T-helper 1 cell treated with Interleukin-12 subunit alpha and Interleukin-12 subunit beta and Interleukin-4 antibody, amounts not matched to agents 30 ng/mL and 1 ng/mL, for 36 hours (primary cell): ENCODE data around the gene WNK3. TPM values are rescaled to one million over a fixed set of nuclear protein-coding genes. Genes with fewer than 3 reads are reported as not detected.
"Not testable (repeated sequence)": the region's sequence is repeated elsewhere in the genome, so short reads cannot be mapped to it uniquely, and the experiment has no call there.

Source experiments
- intact Hi-C: fragments of 100-400 bp; cut with micrococcal nuclease; formaldehyde crosslinking; loops from one replicate; pipeline ENCODE4 v1.15.1; 2024
- total RNA-seq: library from RNA; stranded (reverse); gene quantifications from 2 replicates; pipeline ENCODE4 v1.2.3, GENCODE V29; 2022

The WNK3 gene
- 0.07 and 0.10 TPM in 2 replicates for total RNA-seq

DNA sequence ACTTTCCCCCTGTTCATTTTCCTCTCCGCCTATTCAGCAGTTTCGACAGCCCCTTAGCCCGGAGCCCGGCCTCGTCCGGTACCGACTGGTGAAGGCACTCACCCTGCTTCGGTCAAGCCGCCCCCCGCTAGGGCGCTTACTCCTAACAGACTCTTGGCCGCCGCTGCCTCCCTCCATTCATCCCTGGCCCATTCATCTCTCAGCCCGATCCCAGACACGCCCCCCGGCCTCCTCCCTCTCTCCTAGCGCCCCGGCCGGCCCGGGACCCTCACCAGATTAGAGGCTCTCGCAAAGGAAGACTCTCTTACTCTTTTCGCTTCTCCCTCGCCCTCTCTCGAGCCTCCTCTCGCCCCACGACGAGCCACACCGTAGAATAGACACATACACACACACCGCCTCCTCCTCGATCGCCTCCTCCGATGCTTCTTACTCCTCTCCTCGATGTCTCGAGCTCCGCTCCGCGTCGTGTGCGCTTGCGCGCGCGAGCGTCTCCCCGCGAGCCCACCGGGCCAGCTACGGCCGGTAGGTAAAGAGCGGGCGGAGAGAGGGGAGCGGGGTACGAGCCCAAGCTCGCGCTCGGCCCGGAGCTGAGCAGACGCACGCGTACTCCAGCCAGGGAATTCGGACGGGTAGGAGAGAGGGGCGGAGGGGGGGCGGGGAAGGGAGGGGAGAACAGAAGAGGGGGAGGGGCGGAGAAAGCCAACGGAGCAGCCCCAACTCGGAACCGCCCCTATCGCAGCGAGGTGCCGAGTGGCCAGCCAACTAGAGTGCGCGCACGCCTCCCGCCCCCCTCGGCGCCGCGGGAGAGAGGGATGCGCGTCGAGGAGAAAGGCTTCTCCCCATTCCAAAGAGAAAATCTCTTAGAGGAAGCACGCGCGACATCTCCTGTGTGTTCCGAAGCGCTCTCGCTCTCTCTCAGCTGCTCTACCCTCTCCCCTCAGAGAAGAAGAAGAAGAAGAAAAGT lies at the start of gene WNK3:
Gene WNK3, minus strand, starts transcription at position 633 of the 964 bp plus-strand sequence.
- intact Hi-C loops: loop anchor here (1.0 to 5.0 kb wide), 5 partner anchors 45 to 805 kb away; partner anchors contain the start of genes FAM120C, PHF8 and TSR2

DNA sequence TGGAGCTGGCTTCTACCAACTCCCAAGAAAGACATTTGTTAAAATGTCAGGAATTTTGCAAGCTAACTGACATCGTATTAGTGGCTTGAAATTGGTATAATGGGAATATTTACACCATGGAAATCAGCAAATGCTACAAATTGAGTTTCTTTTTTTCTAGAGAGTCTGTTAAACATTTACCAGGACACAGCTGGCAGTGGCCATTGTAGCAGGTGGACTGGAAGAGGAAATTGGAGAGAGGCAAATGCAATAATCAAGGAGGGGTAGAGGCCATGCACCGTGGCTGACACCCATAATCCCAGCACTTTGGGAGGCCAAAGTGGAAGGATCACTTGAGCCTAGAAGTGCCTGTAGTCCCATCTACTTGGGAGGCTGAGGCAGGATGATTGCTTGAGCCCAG lies 49.4 kb upstream of the WNK3 start:
- intact Hi-C loops: no loop called here

DNA sequence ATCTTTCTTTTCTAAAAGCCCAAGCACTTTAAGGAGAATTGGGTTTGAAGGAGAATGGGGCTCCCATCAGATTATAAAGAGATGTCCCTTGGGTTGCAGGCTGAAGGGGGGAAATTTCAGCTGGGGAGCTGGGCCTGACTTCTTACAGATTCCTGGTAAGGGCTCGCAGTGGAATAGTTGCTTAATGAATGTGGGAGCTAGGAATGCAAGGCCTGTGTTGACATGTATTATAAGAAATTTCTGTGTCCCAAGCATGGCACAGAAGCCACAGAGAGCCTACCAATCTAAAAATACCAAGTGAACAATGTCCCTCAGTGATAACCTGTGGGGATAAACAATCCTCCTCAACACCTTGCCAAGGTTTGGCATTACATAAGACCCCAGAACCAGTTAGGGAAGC lies 39.3 kb upstream of the WNK3 start:
- intact Hi-C loops: no loop called here

DNA sequence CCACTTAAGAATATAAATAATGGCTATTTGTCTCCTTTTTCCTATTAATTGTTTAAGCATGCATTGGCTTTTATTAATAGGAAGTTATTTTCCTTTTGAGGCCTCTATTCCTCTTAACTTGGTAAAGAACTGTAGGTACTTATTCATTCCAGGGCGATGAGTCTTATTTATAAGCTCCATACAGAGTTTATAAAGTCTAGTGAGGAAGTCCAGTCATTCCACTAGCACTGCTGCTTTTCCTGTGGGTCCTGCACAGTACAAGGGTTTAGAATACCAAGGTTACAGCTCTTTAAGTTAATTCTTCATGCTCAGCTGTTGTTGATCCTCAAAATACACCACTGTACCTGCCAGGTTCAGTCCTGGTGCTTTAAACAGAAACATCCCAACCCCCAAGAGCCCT lies 28.5 kb upstream of the WNK3 start:
- intact Hi-C loops: no loop called here

DNA sequence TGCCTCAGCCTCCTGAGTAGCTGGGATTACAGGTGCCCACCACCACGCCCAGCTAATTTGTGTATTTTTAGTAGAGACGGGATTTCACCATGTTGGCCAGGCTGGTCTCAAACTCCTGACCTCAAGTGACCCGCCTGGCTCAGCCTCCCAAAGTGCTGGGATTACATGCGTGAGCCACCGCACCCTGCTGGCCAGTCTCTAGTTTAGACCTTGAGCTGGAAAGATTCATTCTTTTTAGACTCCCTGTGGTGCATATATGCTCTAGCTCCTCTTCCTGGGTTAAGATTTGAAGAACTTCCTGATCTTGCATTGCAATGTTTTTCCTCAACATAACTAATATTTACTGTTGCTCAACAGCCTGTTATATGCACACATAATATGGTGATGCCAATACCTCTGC lies 26.8 kb upstream of the WNK3 start:
- intact Hi-C loops: not testable (repeated sequence)

DNA sequence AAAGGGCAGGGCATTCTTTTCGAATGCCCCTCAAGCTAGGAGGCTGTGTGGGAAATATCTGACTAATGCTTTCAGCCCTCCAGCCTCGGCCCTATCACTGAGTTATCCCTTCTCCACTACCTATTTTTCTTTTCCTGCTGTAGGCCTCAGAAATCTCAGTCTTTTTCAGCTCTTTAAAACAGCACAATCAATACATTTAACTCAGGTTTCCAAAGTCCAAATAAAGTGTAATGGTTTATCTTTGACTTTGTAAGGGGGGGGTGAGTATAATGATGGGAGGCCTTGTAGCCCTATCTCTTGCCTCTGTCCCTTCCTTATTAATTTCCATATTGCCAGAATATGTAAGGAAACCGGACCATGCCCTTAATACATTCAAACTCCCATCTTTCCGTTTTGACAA lies 1.6 kb upstream of the WNK3 start:
- intact Hi-C loops: loop anchor here (2.0 to 5.0 kb wide), 3 partner anchors 83 to 803 kb away; partner anchors contain the start of genes PHF8 and TSR2

DNA sequence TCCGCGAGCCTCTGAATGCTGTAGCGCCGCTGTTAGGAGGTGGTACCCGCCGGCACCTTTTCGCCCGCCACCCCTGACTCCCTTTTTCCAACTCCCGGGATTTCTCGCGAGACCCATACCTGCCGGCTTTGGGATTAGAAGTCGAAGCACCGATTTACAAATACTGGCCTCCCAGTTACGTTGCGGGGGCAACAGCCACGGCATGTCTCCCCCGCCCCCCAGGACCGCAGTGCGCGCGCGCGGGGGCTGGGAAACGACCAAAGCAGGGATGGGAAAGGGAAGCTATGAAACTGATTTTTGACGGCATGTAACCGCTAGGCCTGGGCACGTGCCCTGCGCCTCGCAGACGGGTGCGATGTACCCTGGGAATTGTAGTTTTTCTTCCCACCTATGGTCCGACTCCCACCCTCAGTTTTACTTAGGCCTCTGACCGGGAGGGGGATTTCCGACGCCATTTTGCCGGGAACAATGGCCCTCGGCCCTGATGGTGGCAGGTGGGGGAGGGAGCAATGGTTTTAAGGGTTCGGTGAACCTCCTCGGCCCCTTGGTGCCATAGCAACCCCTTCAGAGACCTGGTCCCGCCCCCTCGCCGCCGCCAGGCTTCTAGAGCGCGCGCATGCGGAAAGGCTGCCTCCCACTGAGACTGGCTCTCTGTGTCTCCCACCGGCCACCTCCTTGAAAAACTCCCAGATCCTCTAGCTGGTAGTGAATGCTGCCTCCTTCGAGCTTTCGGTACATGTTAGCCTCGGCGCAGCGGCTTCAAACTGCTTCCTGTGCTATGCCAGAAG lies 772 bp upstream of the WNK3 start:
- intact Hi-C loops: loop anchor here (2.0 to 5.0 kb wide), 3 partner anchors 84 to 804 kb away; partner anchors contain the start of genes PHF8 and TSR2

DNA sequence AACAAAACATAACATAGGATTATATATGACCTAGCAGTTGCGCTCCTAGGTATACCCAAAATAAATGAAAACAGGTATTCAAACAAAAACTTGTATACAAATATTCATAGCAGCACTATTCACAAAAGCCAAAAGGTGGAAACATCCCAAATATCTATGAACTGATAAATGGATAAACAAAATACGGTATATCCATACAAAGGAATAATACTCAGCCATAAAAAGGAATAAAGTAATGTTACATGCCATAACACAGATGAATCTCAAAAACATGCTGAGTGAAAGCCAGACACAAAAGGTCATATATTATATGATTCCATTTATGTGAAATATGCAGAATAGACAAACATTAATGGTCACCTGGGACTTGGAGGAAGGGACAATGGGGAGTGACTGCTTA lies 5.2 kb downstream of the WNK3 start:
- intact Hi-C loops: no loop called here

DNA sequence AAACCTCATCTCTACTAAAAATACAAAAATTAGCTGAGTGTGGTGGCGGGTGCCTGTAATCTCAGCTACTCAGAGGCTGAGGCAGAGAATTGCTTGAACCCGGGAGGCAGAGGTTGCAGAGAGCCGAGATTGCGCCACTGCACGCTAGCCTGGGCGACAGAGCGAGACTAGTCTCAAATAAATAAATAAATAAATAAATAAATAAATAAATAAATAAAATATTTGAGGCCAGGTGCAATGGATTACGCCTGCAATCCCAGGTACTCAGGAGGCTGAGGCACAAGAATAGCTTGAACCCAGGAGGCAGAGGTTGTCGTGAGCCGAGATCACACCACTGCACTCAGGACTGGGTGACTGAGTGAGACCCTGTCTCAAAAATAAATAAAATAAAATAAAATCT lies 20.5 kb downstream of the WNK3 start:
- intact Hi-C loops: not testable (repeated sequence)

DNA sequence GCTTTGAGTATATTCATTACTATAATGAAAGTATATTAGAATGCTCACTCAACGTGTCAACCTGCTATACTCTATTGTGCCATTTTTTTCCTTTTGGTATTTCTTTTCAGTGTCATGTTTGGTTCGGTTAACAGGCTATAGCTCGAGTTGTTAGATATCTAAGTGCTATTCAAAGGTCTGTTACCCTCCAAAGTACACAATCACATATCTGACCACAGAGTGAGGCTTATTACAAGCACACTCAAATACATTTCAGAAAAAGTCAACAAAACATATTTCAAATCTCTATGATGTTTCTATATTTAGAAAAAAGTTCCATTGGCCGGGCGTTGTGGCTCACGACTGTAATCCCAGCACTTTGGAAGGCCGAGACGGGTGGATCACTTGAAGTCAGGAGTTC lies 32.8 kb downstream of the WNK3 start:
- intact Hi-C loops: no loop called here

DNA sequence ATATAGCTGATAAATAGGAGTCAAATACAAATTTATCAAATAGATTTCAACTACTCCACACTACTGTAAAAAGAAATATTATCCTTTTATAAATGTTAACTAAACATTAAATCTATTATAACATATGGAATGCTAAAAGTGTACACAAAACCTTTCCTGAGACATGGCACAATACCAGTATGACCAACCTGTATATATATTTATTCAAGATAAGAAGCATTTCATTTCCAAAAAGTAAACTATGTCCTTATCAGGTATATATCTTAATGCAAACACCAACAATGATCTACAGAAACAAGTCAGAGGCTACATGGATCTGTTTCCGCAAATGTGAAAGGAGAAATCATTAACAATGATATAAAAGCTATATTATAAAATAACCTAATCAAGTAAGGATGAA lies 37.8 kb downstream of the WNK3 start:
- intact Hi-C loops: no loop called here

DNA sequence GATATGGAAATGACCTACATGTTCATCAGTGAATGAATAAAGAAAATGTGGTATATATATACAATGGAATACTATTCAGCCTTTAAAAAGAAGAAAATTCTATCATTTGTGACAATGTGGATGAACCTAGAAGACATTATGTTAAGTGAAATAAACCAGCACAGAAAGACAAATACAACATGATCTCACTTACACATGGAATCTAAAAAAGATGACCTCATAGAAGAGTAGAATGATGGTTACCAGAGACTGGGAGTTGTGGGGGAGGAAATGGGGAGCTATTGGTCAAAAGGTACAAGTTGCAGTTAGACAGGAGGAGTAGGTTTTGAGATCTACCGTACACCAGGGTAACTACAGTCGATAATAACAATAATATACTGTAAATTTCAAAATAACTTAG lies 51.5 kb downstream of the WNK3 start:
- intact Hi-C loops: no loop called here

DNA sequence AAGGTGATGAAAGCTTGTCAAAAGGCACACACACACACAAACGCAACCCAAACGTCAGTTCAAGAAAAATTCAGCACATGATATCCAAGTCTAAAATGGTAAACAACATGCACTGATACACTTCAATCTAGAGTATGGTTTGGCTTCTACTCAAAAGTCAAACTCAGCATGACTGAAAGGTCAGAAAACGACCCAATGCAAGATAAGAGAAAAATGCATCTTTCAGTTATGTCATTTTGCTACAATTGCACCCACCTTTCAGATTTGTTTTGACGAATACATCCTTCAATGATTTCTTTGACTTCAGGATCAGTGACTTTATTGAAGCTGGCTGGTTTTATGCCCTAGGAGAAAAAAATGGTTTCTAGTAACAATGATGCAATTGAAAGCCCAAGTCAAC lies 56.3 kb downstream of the WNK3 start:
- intact Hi-C loops: no loop called here

DNA sequence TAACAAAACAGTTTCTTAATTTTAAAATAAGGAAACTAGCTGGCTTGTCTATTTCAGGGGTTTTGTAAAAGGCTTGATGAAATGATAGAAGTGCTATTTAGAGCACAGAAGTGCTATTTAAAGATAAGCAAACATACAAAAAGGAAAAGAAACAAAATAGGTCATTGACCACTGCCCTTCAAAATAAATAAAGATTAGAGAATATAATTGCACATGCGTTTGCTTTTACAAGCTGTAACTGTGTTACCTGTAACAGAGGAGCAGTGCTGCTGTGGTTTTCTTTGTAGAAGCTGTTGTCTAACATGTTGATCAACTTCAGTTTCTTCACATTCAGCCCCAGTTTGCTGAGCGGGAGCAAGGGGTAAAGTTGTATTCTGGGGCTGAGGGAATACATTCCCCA lies 63.5 kb downstream of the WNK3 start:
- intact Hi-C loops: no loop called here

DNA sequence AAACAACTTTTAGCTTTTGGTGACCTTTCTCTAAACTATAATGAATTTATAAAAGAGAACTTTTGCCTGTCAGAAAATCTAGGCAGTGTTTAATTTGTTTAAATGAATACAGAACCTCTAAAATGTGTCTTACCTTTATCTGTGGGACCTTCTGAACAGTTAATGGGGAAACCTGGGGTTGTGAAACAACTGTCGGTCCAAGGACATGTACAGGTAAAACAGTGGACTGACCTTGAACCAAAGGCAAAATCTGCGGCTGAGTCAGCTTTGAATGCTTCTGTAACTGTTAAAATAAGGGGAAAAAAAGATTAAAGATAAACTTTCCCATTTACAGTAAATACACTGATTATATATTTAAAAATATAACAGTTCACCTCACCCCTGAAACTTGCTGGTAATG lies 65.1 kb downstream of the WNK3 start:
- intact Hi-C loops: no loop called here

DNA sequence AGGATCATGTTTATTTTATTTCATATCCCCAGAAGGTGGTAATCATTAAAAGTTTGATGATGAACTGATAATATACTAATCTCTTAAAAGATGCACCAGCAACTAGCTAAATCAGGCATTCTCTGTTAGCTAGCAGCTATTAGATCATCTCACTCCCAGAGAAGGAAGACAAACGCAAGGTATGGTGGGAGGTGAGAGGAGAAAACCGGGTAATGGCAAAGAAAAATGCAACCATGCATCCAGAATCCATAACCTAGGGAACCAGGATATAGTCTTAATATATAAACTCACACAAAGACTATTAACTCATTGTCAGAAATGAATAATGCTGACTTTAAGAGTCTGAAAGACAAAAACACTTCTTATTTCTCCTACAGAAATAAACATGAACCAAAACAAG lies 66.1 kb downstream of the WNK3 start:
- intact Hi-C loops: no loop called here

DNA sequence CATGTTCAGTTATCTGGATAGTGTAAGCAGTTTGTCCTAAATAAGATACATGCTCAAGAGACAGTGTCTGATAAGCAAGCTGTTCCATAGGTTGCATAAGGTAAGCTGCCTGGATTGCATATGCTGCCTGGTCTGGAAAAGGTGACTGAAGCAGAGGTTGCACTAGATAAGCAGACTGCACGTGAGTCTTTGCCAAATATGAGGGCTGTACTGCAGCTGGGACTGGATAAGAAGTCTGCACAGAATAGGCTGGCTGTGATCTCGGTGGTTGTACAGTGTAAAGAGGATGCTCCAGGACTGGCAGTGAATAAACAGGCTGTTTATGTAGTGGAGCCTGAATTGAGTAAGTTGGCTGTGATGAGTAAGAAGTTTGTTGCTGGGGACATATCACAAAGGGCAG lies 68.9 kb downstream of the WNK3 start:
- intact Hi-C loops: no loop called here

DNA sequence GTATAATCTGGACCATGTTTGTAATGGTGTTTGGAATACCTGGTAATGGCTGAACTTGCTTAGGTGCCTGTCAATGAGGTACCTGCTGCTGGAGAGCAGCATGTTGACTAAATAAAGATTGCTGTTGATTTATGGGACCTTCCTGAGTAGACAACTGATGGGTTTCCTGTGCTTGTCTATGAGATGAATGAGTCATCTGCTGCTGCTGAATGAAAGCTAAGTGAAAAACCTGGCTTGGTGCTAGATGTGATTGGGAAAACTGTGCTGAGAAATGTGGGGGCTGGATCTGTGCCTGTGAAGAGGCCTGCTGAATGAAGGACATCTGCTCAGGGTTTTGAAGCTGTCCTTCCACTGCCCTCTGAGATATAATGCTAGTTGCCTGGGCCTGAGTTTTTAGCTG lies 69.6 kb downstream of the WNK3 start:
- intact Hi-C loops: no loop called here

DNA sequence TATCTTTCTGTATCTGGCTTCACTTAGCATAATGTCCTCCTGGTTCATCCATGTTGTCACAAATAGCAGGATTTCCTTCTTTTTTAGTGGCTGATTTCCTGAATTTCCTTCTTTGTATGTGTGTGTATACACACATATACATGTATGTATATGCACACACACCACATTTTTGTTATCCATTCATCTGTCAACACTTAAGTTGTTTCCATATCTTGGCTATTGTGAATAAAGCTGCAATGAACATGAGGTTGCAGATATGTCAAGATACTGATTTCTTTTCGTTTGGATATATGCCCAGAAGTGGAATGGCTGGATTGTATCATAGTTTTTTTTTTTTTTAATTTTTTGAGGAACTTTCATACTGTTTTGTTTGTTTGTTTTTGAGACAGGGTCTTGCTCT lies 76.2 kb downstream of the WNK3 start:
- intact Hi-C loops: no loop called here

DNA sequence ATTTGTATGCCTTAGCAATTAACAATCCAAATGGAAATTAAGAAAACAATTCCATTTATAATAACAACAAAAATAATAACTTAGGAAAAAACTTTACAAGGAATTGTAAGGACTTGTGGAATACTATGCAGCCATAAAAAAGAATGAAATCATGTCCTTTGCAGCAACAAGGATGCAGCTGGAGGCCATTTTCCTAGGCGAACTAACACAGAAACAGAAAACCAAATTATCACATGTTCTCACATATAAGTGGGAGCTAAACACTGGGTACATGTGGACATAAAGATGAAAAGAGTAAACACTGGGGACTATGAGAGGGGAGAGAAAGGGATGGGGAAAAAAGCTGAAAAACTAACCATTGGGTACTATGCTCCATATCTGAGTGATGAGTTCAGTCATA lies 77.4 kb downstream of the WNK3 start:
- intact Hi-C loops: no loop called here

DNA sequence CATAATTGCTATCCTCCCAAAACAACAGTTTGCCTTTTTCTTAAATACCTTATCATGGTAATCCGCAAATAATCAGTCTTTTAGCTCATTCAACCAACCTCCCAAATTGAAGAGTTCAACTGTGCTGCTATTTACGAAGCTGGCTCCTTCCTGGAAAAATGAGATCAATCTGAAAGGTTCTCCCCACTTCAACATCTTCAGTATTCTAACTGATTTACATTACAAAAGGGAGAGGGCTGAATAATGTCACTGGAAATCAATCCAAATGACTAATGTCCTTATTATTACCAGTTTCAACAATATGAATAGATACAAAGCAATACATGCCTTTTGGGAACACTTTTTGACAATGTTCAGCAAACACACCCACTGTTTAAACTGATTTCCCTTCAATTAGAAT lies 86.2 kb downstream of the WNK3 start:
- intact Hi-C loops: no loop called here

DNA sequence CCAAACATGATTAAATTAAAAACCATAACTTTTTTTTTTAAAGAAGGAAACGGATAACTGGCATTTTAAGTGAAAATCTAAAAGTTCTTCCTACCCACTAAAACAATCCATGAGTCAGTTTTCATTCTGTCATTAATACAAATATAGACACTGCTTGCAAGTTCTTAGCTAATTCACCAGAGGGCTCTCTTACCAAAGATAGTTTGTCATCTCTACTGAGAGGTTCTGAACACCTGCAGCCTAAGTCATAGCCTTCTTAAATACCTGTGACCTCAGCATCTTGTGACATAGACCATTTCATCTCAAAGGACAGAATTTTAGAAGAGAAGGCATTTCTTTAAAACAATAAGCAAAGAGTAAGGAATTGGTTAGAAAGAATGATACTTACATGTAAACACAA lies 109.5 kb downstream of the WNK3 start:
- intact Hi-C loops: loop anchor here (1.0 to 5.0 kb wide), 2 partner anchors 539 to 809 kb away; no protein-coding TSS in a partner anchor
